Dendritic cell treated with granulocyte-macrophage colony-stimulating factor and Interleukin-4, amounts not matched to agents 40 ng/mL and 50 ng/mL, for 4 days (primary cell): Measurements from ENCODE around the gene PLCL2.
"Not testable (repeated sequence)": the region's sequence is repeated elsewhere in the genome, so short reads cannot be mapped to it uniquely, and the experiment has no call there.

Source experiments
- H3K27ac Mint-ChIP-seq: one replicate; pipeline ENCODE4 v1.8.0; 2022; ENCODE audit warnings: mild to moderate bottlenecking, mixed read lengths
- H3K27me3 Mint-ChIP-seq: one replicate; pipeline ENCODE4 v1.8.0; 2022; ENCODE audit warnings: mild to moderate bottlenecking, mixed read lengths
- H3K36me3 Mint-ChIP-seq: one replicate; pipeline ENCODE4 v1.8.0; 2022; ENCODE audit warnings: low read depth, mixed read lengths
- H3K4me1 Mint-ChIP-seq: one replicate; pipeline ENCODE4 v1.8.0; 2022; ENCODE audit warnings: low read depth, mixed read lengths
- H3K4me3 Mint-ChIP-seq: one replicate; pipeline ENCODE4 v1.8.0; 2022; ENCODE audit warnings: mild to moderate bottlenecking, moderate library complexity, mixed read lengths
- H3K9me3 Mint-ChIP-seq: one replicate; pipeline ENCODE4 v1.8.0; 2022; ENCODE audit warnings: mixed read lengths
- intact Hi-C: fragments of 100-400 bp; cut with micrococcal nuclease; formaldehyde crosslinking; loops from one replicate; pipeline ENCODE4 v1.15.0; 2022

The PLCL2 gene

DNA sequence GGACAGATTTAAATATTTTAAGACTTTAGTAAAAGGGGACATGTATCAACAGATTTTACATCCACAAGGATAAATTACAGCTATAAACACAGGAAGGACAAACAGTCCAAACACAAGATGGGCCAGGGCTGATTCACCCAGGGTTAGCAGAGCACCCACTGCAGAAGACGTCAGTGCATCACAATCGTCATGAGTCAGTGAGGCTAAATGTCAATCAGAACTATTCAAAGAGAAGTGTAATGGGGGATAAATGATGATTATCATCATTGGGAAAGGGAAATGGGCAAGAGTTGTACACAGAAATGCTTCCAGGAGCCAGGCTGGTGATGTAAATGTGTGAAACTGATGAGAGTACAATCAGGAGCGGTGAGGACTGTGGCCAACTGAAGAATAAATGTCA is 226.8 kb downstream of the PLCL2 start:
- Mint-ChIP-seq H3K4me1 (peaks cover 6% of the 10 kb centered on the region), H3K4me3 (no peak overlapping the region), H3K36me3 (no peaks in the 10 kb centered on the region), H3K27me3 (peaks cover 1% of the 10 kb centered on the region), H3K27ac (no peak overlapping the region), H3K9me3 (peaks cover 16% of the 10 kb centered on the region)
- intact Hi-C loops = no loop called here

DNA sequence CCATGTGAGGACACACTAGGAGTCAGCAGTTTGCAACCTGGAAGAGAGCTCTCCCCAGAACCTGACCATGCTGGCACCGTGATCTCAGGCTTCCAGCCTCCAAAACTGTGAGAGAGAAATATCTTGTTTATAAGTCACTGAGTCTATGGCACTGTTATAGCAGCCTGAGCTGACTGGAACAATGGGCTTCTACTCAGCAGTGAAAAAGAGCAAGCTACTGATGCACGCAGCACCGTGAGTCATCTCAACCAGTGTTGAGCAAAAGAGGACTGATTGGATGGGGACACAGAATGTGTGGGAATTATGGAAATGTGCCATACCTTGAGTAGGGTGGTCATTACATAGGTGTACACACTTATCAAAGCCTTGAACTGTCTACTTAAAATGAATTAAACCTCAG is 230.4 kb downstream of the PLCL2 start:
- no peaks in the 10 kb centered on the region for H3K27me3 Mint-ChIP-seq
- no peaks in the 10 kb centered on the region for H3K36me3 Mint-ChIP-seq
- no peak overlapping the region for H3K27ac Mint-ChIP-seq
- intact Hi-C loops = no loop called here
- no peak overlapping the region for H3K4me3 Mint-ChIP-seq
- peaks cover 11% of the 10 kb centered on the region for H3K4me1 Mint-ChIP-seq
- peaks cover 11% of the 10 kb centered on the region for H3K9me3 Mint-ChIP-seq

DNA sequence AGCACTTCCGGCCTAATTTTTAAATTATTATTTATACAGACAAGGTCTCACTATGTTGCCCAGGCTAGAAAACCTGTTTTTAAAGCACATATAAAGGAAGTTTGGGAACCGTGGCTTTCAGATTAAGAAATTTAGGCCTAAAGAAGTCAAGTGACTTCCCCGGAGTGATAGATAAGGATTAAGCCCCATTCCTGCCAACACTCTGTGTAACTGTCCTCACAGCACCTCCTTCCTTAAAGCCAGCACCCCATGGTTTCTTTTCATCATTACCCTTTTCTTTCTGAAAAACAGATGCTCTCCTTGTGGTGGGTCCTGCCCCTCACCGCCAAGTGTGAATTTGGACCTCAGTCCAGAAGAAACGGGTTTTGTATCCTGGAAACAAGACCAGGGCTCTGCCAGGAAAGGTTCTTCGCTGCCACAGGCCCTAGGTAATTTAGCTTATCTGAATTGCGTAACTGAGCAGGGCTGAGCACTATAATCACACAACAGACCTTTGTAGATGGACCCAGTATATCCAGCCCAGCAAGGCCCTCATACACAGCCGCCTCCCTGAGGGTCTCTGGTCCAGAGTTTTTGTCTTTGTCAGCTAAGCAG is 231.3 kb downstream of the PLCL2 start:
- Mint-ChIP-seq H3K4me3 (no peak overlapping the region), H3K4me1 (peaks cover 5% of the 10 kb centered on the region), H3K27ac (no peak overlapping the region), H3K36me3 (no peaks in the 10 kb centered on the region), H3K27me3 (no peaks in the 10 kb centered on the region), H3K9me3 (peaks cover 11% of the 10 kb centered on the region)
- intact Hi-C loops = no loop called here

DNA sequence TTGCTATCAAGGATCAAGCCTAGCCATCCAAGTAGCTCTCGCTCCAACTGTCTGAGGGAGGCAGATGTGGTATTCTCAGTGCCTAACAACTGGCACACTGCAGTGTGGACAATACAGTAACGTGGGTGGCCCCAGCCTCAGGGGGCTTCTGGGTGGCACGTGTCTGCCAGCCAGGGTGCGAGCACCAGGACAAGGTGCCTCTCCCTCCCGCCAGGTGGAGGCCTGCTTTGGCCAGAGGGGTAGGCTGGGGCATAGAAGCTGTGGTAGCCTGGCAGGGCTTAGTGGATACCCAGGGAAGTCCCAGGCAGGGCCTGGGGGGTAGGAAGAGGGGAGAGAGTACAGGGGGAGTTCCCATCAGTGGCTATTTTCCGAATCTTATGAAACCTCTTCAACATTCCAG is 234.0 kb downstream of the PLCL2 start:
- Mint-ChIP-seq H3K4me1 (peaks cover 5% of the 10 kb centered on the region), H3K27ac (no peak overlapping the region), H3K36me3 (no peaks in the 10 kb centered on the region), H3K9me3 (peaks cover 4% of the 10 kb centered on the region), H3K4me3 (no peak overlapping the region), H3K27me3 (no peaks in the 10 kb centered on the region)
- intact Hi-C loops = no loop called here

- intact Hi-C loops = no loop called here
- H3K4me1 Mint-ChIP-seq = peaks cover 5% of the 10 kb centered on the region
- H3K4me3 Mint-ChIP-seq = no peak overlapping the region
- H3K27me3 Mint-ChIP-seq = no peaks in the 10 kb centered on the region
- no peak overlapping the region for H3K27ac Mint-ChIP-seq
- H3K9me3 Mint-ChIP-seq = no peaks in the 10 kb centered on the region
- H3K36me3 Mint-ChIP-seq = no peaks in the 10 kb centered on the region
Observed at GRCh38 chr3:17119201-17120072, 234.7 kb downstream of the PLCL2 start.

DNA sequence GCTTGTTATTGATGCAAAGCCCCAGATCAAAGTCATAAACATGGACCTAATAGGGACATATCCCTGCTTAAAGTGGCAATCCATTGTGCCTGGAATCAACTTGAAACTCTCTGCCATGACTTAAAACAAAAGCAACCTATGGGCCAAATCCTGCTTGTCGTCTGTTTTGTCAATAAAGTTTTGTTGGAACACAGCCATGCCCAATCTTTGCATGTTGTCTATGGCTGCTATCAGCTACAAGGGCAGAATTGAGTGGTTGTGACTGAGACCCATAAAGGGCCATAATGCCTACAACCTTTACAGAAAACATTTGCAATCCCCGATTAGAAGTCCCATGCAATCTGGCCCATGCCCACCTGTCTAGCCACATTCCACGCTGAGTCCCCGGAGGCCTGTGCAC is 235.4 kb downstream of the PLCL2 start:
- H3K27ac Mint-ChIP-seq = no peak overlapping the region
- no peaks in the 10 kb centered on the region for H3K27me3 Mint-ChIP-seq
- no peaks in the 10 kb centered on the region for H3K9me3 Mint-ChIP-seq
- H3K4me3 Mint-ChIP-seq = no peak overlapping the region
- H3K36me3 Mint-ChIP-seq = no peaks in the 10 kb centered on the region
- intact Hi-C loops = no loop called here
- H3K4me1 Mint-ChIP-seq = peaks cover 5% of the 10 kb centered on the region

- Mint-ChIP-seq H3K27me3 (no peaks in the 10 kb centered on the region), H3K27ac (no peak overlapping the region), H3K4me1 (peaks cover 5% of the 10 kb centered on the region), H3K9me3 (no peaks in the 10 kb centered on the region), H3K36me3 (no peaks in the 10 kb centered on the region), H3K4me3 (no peak overlapping the region)
- intact Hi-C loops = no loop called here
Observed at GRCh38 chr3:17121336-17121735, 236.6 kb downstream of the PLCL2 start.

GRCh38 chr3:17122758-17123157 is 238.0 kb downstream of the PLCL2 start:
- no peak overlapping the region for H3K27ac Mint-ChIP-seq
- H3K4me3 Mint-ChIP-seq = no peak overlapping the region
- no peaks in the 10 kb centered on the region for H3K27me3 Mint-ChIP-seq
- peaks cover 8% of the 10 kb centered on the region for H3K9me3 Mint-ChIP-seq
- intact Hi-C loops = no loop called here
- H3K4me1 Mint-ChIP-seq = peaks cover 5% of the 10 kb centered on the region
- H3K36me3 Mint-ChIP-seq = no peaks in the 10 kb centered on the region

GRCh38 chr3:17125738-17126442 is 241.1 kb downstream of the PLCL2 start:
- Mint-ChIP-seq H3K36me3 (no peaks in the 10 kb centered on the region), H3K4me1 (no peaks in the 10 kb centered on the region), H3K27me3 (no peaks in the 10 kb centered on the region), H3K4me3 (no peak overlapping the region), H3K27ac (no peak overlapping the region), H3K9me3 (peaks cover 21% of the 10 kb centered on the region)
- intact Hi-C loops = no loop called here

DNA sequence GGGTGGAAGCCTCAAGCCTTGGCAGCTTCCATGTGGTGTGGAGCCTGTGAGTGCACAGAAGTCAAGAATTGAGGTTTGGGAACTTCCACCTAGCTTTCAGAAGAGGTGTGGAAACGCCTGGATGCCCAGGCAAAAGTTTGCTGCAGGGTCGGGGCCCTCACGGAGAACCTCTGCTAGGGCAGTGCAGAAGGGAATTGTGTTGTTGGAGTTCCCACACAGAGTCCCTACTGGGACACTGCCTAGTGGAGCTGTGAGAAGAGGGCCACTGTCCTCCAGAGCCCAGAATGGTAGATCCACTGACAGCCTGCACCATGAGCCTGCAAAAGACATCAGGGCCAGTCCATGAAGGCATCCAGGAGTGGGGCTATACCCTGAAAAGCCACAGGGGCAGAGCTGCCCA is 243.9 kb downstream of the PLCL2 start:
- H3K9me3 Mint-ChIP-seq = peaks cover 21% of the 10 kb centered on the region
- H3K27me3 Mint-ChIP-seq, H3K36me3 Mint-ChIP-seq, H3K4me1 Mint-ChIP-seq, H3K4me3 Mint-ChIP-seq, H3K27ac Mint-ChIP-seq, intact Hi-C loops: not testable (repeated sequence)

GRCh38 chr3:17129556-17129955 is 244.8 kb downstream of the PLCL2 start:
- Mint-ChIP-seq H3K4me1 (no peaks in the 10 kb centered on the region), H3K27ac (no peak overlapping the region), H3K36me3 (no peaks in the 10 kb centered on the region), H3K4me3 (no peak overlapping the region), H3K27me3 (no peaks in the 10 kb centered on the region), H3K9me3 (peaks cover 21% of the 10 kb centered on the region)
- intact Hi-C loops = no loop called here

DNA sequence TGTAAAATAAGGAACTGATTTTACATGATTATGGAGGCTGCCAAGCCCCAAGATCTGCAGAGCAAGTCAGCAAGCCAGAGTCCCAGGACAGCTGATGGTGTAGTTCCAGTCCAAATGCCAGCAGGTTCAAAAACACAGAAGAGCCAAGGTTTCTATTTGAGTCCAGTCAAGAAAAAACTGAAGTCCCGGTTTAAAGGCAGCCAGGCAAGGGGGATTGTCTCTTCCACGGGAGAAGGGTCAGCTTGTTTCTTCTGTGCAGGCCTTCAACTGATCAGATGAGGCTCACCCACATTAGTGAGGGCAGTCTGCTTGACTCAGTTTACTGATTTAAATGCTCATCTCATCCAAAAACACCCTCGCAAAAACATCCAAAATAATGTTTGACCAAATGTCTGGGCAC is 246.2 kb downstream of the PLCL2 start:
- H3K27ac Mint-ChIP-seq = no peak overlapping the region
- peaks cover 27% of the 10 kb centered on the region for H3K9me3 Mint-ChIP-seq
- no peaks in the 10 kb centered on the region for H3K36me3 Mint-ChIP-seq
- no peaks in the 10 kb centered on the region for H3K27me3 Mint-ChIP-seq
- no peak overlapping the region for H3K4me3 Mint-ChIP-seq
- intact Hi-C loops = no loop called here
- no peaks in the 10 kb centered on the region for H3K4me1 Mint-ChIP-seq

- Mint-ChIP-seq H3K27ac (no peak overlapping the region), H3K36me3 (no peaks in the 10 kb centered on the region), H3K4me3 (no peak overlapping the region), H3K9me3 (peaks cover 22% of the 10 kb centered on the region), H3K4me1 (no peaks in the 10 kb centered on the region), H3K27me3 (no peaks in the 10 kb centered on the region)
- intact Hi-C loops = no loop called here
Observed at GRCh38 chr3:17132286-17133115, 247.7 kb downstream of the PLCL2 start.
